Keratinocyte (primary cell): Measurements from ENCODE around the gene TOP3B.

ENCODE experiments used
- CTCF ChIP-seq, 3 experiments: IDR thresholded peaks in 1 of 3; conservative IDR thresholded peaks in 1 of 3; optimal IDR thresholded peaks in 1 of 3; 2 replicates in 2 of 3; 3 replicates in 1 of 3; pipeline versions ENCODE3 to v1.5.1; 2011; ENCODE audit warnings: low read length in 3 of 3, mild to moderate bottlenecking in 3 of 3, moderate library complexity in 2 of 3, control low read depth in 1 of 3, inconsistent platforms in 1 of 3; ENCODE audit not compliant: insufficient read depth in 2 of 3; ENCODE audit errors: extremely low read depth in 1 of 3
- EZH2 ChIP-seq: IDR thresholded peaks from one replicate; pipeline ENCODE4 v1.6.1; 2012; ENCODE audit warnings: inconsistent platforms, mild to moderate bottlenecking, low read length, moderate library complexity

- TF ChIP-seq CTCF (optimal IDR thresholded peaks at IDR 0.05 in 1 of 3, IDR thresholded peaks at IDR 0.05 in 1 of 3, conservative IDR thresholded peaks at IDR 0.05 in 1 of 3; ENCODE audit: extremely low read depth in 1 of 3, insufficient read depth in 2 of 3, low read length in 3 of 3) = no peak
- TF ChIP-seq EZH2 = no peak
Observed at GRCh38 chr22:21995660-21996059, 13.1 kb upstream of the TOP3B start.
